Fibroblast of lung (primary cell): ENCODE measurements around the gene RPS6KA2.

ENCODE experiments used
- EZH2 ChIP-seq: IDR thresholded peaks from 2 replicates; pipeline ENCODE4 v1.5.1; 2012; ENCODE audit warnings: low read length, control low read depth, mild to moderate bottlenecking; ENCODE audit errors: missing control alignments
- TF ChIP-seq, protein P1 (sequence below), 2 donors: IDR thresholded peaks in 1 of 2; conservative IDR thresholded peaks in 1 of 2; 1 replicate in 1 of 2; 2 replicates in 1 of 2; pipeline ENCODE4 v1.5.1; 2011 to 2012; ENCODE audit warnings: low read length in 2 of 2, control low read depth in 1 of 2, inconsistent platforms in 1 of 2, low read depth in 1 of 2, mild to moderate bottlenecking in 1 of 2

GRCh38 chr6:166598441-166599138 is 28.5 kb downstream of the RPS6KA2 start:
- TF ChIP-seq, protein P1, sequence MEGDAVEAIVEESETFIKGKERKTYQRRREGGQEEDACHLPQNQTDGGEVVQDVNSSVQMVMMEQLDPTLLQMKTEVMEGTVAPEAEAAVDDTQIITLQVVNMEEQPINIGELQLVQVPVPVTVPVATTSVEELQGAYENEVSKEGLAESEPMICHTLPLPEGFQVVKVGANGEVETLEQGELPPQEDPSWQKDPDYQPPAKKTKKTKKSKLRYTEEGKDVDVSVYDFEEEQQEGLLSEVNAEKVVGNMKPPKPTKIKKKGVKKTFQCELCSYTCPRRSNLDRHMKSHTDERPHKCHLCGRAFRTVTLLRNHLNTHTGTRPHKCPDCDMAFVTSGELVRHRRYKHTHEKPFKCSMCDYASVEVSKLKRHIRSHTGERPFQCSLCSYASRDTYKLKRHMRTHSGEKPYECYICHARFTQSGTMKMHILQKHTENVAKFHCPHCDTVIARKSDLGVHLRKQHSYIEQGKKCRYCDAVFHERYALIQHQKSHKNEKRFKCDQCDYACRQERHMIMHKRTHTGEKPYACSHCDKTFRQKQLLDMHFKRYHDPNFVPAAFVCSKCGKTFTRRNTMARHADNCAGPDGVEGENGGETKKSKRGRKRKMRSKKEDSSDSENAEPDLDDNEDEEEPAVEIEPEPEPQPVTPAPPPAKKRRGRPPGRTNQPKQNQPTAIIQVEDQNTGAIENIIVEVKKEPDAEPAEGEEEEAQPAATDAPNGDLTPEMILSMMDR (conservative IDR thresholded peaks at IDR 0.05 in 1 of 2, IDR thresholded peaks at IDR 0.05 in 1 of 2; ENCODE audit: low read depth in 1 of 2, low read length in 2 of 2) = no peak
- TF ChIP-seq EZH2 = no peak
